Gastrocnemius medialis (tissue), 4 donors: ENCODE data around the gene SLC4A3. TPM values are rescaled to one million over a fixed set of nuclear protein-coding genes. Genes with fewer than 3 reads are reported as not detected.
A peak's percentile ranks its signal among the peaks of the same experiment; 100 is the strongest.
"Not testable (repeated sequence)": the region's sequence is repeated elsewhere in the genome, so short reads cannot be mapped to it uniquely, and the experiment has no call there.

Experiments
- ATAC-seq, 2 donors: fragments of 150-250 bp; one replicate each; pipeline ENCODE4 v1.9.1; 2016
- DNase-seq, 2 donors: peaks; one replicate each; pipeline ENCODE4 v3.0.0-alpha.2; 2019
- H3K27ac ChIP-seq, 4 donors: fragments of 200-600 bp; sonication (generic); 1 replicate in 1 of 4; 2 replicates in 3 of 4; pipeline ENCODE4 v1.5.1; 2016 to 2018; ENCODE audit warnings: mild to moderate bottlenecking in 2 of 4, moderate library complexity in 1 of 4
- H3K27me3 ChIP-seq, 3 donors: fragments of 200-600 bp; sonication (generic) in 2 of 3; 1 replicate in 1 of 3; 2 replicates in 2 of 3; pipeline versions ENCODE4 v1.5.1 to v1.6.0; 2016 to 2019; ENCODE audit warnings: mild to moderate bottlenecking in 1 of 3, moderate library complexity in 1 of 3
- H3K36me3 ChIP-seq, 2 donors: fragments of 200-600 bp; sonication (generic) in 1 of 2; one replicate each; pipeline ENCODE4 v1.5.1; 2017 to 2018
- H3K4me1 ChIP-seq, 2 donors: fragments of 200-600 bp; sonication (generic) in 1 of 2; one replicate each; pipeline ENCODE4 v1.5.1; 2016 to 2017; ENCODE audit warnings: mild to moderate bottlenecking in 2 of 2
- H3K4me3 ChIP-seq, 4 donors: fragments of 200-600 bp; sonication (generic) in 3 of 4; 1 replicate in 1 of 4; 2 replicates in 3 of 4; pipeline ENCODE4 v1.5.1; 2016 to 2019; ENCODE audit warnings: mild to moderate bottlenecking in 2 of 4
- H3K9me3 ChIP-seq, 3 donors: fragments of 200-600 bp; sonication (generic) in 2 of 3; 1 replicate in 1 of 3; 2 replicates in 2 of 3; pipeline ENCODE4 v1.5.1; 2016 to 2019
- CTCF ChIP-seq, 5 experiments: fragments of 450-650 bp in 3 of 5; fragments of 200-600 bp in 2 of 5; sonication (generic) in 2 of 5; IDR thresholded peaks in 4 of 5; conservative IDR thresholded peaks in 1 of 5; 1 replicate in 4 of 5; 2 replicates in 1 of 5; pipeline ENCODE4 v1.5.1; 2016 to 2019; ENCODE audit warnings: antibody characterized with exemption in 5 of 5, mild to moderate bottlenecking in 3 of 5, moderate library complexity in 3 of 5
- POLR2A ChIP-seq, 2 donors: fragments of 450-650 bp; IDR thresholded peaks; one replicate each; pipeline ENCODE4 v1.6.1; 2017; ENCODE audit warnings: antibody characterized with exemption in 2 of 2, mild to moderate bottlenecking in 2 of 2, moderate library complexity in 2 of 2
- in situ Hi-C, 4 donors: fragments of 200-750 bp; cut with MboI; loops; one replicate each; pipeline versions ENCODE4 v1.15.0 to v1.8.0; 2017; ENCODE audit warnings: low sequenced_read_pairs in 4 of 4
- intact Hi-C: fragments of 100-400 bp; cut with DNase I; formaldehyde crosslinking; loops from one replicate; pipeline ENCODE4 v1.15.1; 2023; ENCODE audit warnings: low total_unique reads
- total RNA-seq, 4 donors: library from RNA; depleted of rRNA; stranded (reverse); fragments of >200 nt; gene quantifications; one replicate each; pipeline versions ENCODE4 v1.1.0 to v1.2.3, GENCODE V29; 2016

SLC4A3 gene
- total RNA-seq, 4 donors from 2014 or later = 0.25 to 0.35 (median 0.29) TPM; not detected in 1

- no peak for ATAC-seq
- in situ Hi-C loops (no loop called here), intact Hi-C loops (no loop called here)
- Histone ChIP-seq H3K27ac (no peak overlapping the region), H3K4me1 (peaks cover 0 to 5% of the 10 kb centered on the region in 2 donors), H3K36me3 (no peaks in the 10 kb centered on the region), H3K4me3 (no peak overlapping the region), H3K9me3 (no peaks in the 10 kb centered on the region), H3K27me3 (no peaks in the 10 kb centered on the region)
- TF ChIP-seq POLR2A (IDR thresholded peaks at IDR 0.05) = no peak
- no peak for TF ChIP-seq CTCF (IDR thresholded peaks at IDR 0.05 in 4 of 5, conservative IDR thresholded peaks at IDR 0.05 in 1 of 5)
- no peak for DNase-seq
Observed at GRCh38 chr2:219680958-219681693, 53.7 kb downstream of the SLC4A3 start.

- no peaks in the 10 kb centered on the region for H3K36me3 ChIP-seq
- no peak overlapping the region for H3K4me3 ChIP-seq
- ATAC-seq (no peak), DNase-seq (no peak)
- in situ Hi-C loops (no loop called here), intact Hi-C loops (no loop called here)
- no peaks in the 10 kb centered on the region for H3K9me3 ChIP-seq
- TF ChIP-seq CTCF (IDR thresholded peaks at IDR 0.05 in 4 of 5, conservative IDR thresholded peaks at IDR 0.05 in 1 of 5) (no peak), POLR2A (IDR thresholded peaks at IDR 0.05) (no peak)
- peaks cover 0 to 5% of the 10 kb centered on the region in 2 donors for H3K4me1 ChIP-seq
- no peaks in the 10 kb centered on the region for H3K27me3 ChIP-seq
- no peak overlapping the region for H3K27ac ChIP-seq
Observed at GRCh38 chr2:219681694-219682300, 54.4 kb downstream of the SLC4A3 start.

- in situ Hi-C loops, intact Hi-C loops: not testable (repeated sequence)
Observed at GRCh38 chr2:219683474-219683873, 56.0 kb downstream of the SLC4A3 start.

DNA sequence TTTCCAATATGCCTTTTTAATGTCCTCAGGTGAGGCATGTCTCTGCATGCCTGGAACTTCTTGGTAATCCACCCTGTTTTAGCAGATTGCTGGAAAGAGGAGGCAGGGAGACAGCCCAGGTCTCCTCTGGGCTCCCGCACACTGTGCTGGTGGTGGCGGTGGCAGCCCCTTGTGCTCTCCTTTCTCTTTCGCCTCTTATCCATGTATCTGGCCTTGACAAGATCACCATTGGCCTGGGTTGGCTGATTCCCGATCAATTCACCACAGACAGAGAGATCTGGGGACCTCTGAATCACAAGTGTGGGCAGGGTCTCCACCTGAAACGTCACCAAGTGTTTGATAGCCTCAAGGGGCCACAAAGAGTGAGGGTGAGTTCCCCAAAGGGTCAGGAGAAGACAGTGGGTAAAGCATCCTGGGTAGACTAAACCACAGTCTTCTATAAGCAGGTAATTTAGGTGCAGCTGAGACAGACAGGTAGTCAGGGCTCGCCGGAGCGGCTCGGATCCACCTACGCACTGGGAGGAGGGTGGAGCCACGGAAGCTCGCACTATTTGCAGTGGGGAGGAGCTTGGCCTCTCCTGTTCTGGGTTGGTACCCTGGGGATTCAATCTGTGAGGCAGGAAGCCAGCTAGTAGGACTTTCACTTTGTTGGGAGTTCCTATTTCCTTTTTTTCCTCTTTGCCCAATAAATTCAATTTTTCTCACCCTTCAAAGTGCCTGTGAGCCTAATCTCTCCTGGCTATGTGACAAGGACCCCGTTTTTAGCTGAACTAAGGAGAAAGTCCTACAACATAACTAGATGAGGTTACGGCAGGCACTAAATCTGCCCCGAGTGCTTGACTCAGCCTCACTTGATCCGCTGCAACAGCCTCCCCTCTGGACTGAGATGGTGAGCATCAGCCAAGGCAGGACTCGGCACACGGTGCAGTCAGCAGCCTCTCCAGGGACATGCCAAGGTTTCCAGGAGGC lies 57.6 kb downstream of the SLC4A3 start:
- DNase-seq (peak; percentile 49 to 56), ATAC-seq (peak; percentile 77 to 95)
- peak overlapping the region; percentile 45 to 69 (median 62) for H3K27ac ChIP-seq
- peaks cover 4 to 13% of the 10 kb centered on the region in 2 donors for H3K4me1 ChIP-seq
- no peaks in the 10 kb centered on the region for H3K27me3 ChIP-seq
- in situ Hi-C loops (no loop called here), intact Hi-C loops (no loop called here)
- H3K36me3 ChIP-seq = no peaks in the 10 kb centered on the region
- no peaks in the 10 kb centered on the region for H3K9me3 ChIP-seq
- TF ChIP-seq CTCF (IDR thresholded peaks at IDR 0.05 in 4 of 5, conservative IDR thresholded peaks at IDR 0.05 in 1 of 5) (no peak), POLR2A (IDR thresholded peaks at IDR 0.05) (peak; percentile 25 to 31)
- H3K4me3 ChIP-seq = peak overlapping the region; percentile 30 to 66 (median 50)

More at GRCh38 chr2:219683474-219683873, 56.0 kb downstream of the SLC4A3 start:
- H3K27ac ChIP-seq, ATAC-seq, H3K36me3 ChIP-seq, H3K9me3 ChIP-seq, H3K4me1 ChIP-seq, H3K27me3 ChIP-seq, H3K4me3 ChIP-seq, DNase-seq: not testable (repeated sequence)
